OCI-LY7 (cell line): ENCODE data around the gene DNAJC6. TPM values are rescaled to one million over a fixed set of nuclear protein-coding genes. Genes with fewer than 3 reads are reported as not detected.
A peak's percentile ranks its signal among the peaks of the same experiment; 100 is the strongest.

Experiments used
- BruUV-seq: library from RNA; stranded (reverse); fragments of 400-500 nt; replicated peaks from 2 replicates; lab custom pipeline; 2021; lab: Mats Ljungman, UMichigan
- CTCF ChIA-PET: fragments of 300-600 bp; sonication (Branson Sonifier 250); formaldehyde crosslinking; loops from one replicate; lab custom pipeline; 2022; ENCODE audit warnings: antibody characterized with exemption; ENCODE audit not compliant: unreplicated experiment; lab: Charles Lee
- POLR2A ChIA-PET: fragments of 300-600 bp; sonication (Branson Sonifier 250); formaldehyde crosslinking; loops from one replicate; lab custom pipeline; 2022; ENCODE audit warnings: antibody characterized with exemption; lab: Charles Lee
- DNase-seq: peaks from one replicate; pipeline ENCODE4 v3.0.0-alpha.2; 2015; ENCODE audit warnings: low spot score
- H2AFZ ChIP-seq: fragments of 200-600 bp; sonication (generic), shearing (Covaris generic); 2 replicates; pipeline ENCODE4 v1.6.1; 2014; ENCODE audit warnings: mild to moderate bottlenecking, antibody characterized with exemption, low read length, moderate library complexity
- H3K27ac ChIP-seq: fragments of 200-600 bp; sonication (generic); 2 replicates; pipeline ENCODE4 v1.5.1; 2014; ENCODE audit warnings: mixed run types, low read depth, mild to moderate bottlenecking, moderate library complexity, low read length, inconsistent platforms; ENCODE audit not compliant: poor library complexity, severe bottlenecking
- H3K36me3 ChIP-seq: fragments of 200-600 bp; sonication (generic); 2 replicates; pipeline ENCODE4 v1.6.1; 2014; ENCODE audit warnings: mild to moderate bottlenecking, antibody characterized with exemption, low read length, moderate library complexity, mixed read lengths; ENCODE audit not compliant: insufficient read depth
- H3K4me1 ChIP-seq: fragments of 200-600 bp; sonication (generic); 2 replicates; pipeline ENCODE4 v1.5.1; 2014; ENCODE audit warnings: mild to moderate bottlenecking, low read length; ENCODE audit not compliant: insufficient read depth, poor library complexity, severe bottlenecking
- H3K4me2 ChIP-seq: fragments of 200-600 bp; sonication (generic); 2 replicates; pipeline ENCODE4 v1.6.1; 2014; ENCODE audit warnings: mild to moderate bottlenecking, low read length
- H3K4me3 ChIP-seq: fragments of 200-600 bp; sonication (generic); 2 replicates; pipeline ENCODE4 v1.5.1; 2014; ENCODE audit warnings: mild to moderate bottlenecking, low read depth, low read length; ENCODE audit not compliant: poor library complexity, severe bottlenecking
- H3K79me2 ChIP-seq: fragments of 200-600 bp; sonication (generic); 2 replicates; pipeline ENCODE4 v1.6.1; 2016; ENCODE audit warnings: low read depth, mild to moderate bottlenecking, low read length, moderate library complexity, mixed read lengths; ENCODE audit not compliant: insufficient read depth
- H3K9me2 ChIP-seq: fragments of 200-600 bp; sonication (generic); 2 replicates; pipeline ENCODE4 v1.6.1; 2016; ENCODE audit warnings: mild to moderate bottlenecking, low read length, mixed read lengths; ENCODE audit not compliant: insufficient read depth
- H3K9me3 ChIP-seq: fragments of 200-600 bp; sonication (generic); 2 replicates; pipeline ENCODE4 v1.6.1; 2014; ENCODE audit warnings: mild to moderate bottlenecking, mixed run types, low read length, mixed read lengths
- H4K20me1 ChIP-seq: fragments of 200-600 bp; sonication (generic); 2 replicates; pipeline ENCODE4 v1.6.1; 2014; ENCODE audit warnings: mild to moderate bottlenecking, antibody characterized with exemption, low read length, moderate library complexity, mixed read lengths; ENCODE audit not compliant: insufficient read depth
- CTCF ChIP-seq: fragments of 200-600 bp; sonication (generic); conservative IDR thresholded peaks from 2 replicates; pipeline ENCODE4 v1.5.1; 2014; ENCODE audit warnings: mild to moderate bottlenecking, antibody characterized with exemption, low read length, moderate library complexity, mixed read lengths
- EZH2phosphoT487 ChIP-seq: fragments of 200-600 bp; sonication (generic); IDR thresholded peaks from 2 replicates; pipeline ENCODE4 v1.6.1; 2018; ENCODE audit warnings: low read depth, borderline replicate concordance, mild to moderate bottlenecking, mixed run types, antibody characterized with exemption, low read length, moderate library complexity, mixed read lengths
- intact Hi-C: fragments of 100-400 bp; cut with micrococcal nuclease; formaldehyde crosslinking; loops from one replicate; pipeline ENCODE4 v1.10.0; 2022; ENCODE audit not compliant: unreplicated experiment
- total RNA-seq, 2 experiments: library from RNA; depleted of rRNA in 1 of 2; stranded (reverse); fragments of >200 nt in 1 of 2; shearing (Covaris generic) in 1 of 2; gene quantifications; 2 replicates each; pipeline ENCODE4 v1.2.3, GENCODE V29; 2014 to 2022

Gene DNAJC6
- total RNA-seq, 2 experiments from 2014 or later: 6.6 to 10.2 TPM

GRCh38 chr1:65279070-65279779 is 30.1 kb upstream of the DNAJC6 start:
- peaks cover 69% of the 10 kb centered on the region for H3K4me1 ChIP-seq
- peak overlapping the region; percentile 60 for H3K4me2 ChIP-seq
- no peak overlapping the region for H3K27ac ChIP-seq
- peaks cover 13% of the 10 kb centered on the region; the same call in 1 of the 2 replicates for H3K79me2 ChIP-seq
- H2AFZ ChIP-seq: peak overlapping the region; percentile 6; the same call in 1 of the 2 replicates
- no peaks in the 10 kb centered on the region for H3K36me3 ChIP-seq
- TF ChIP-seq EZH2phosphoT487 (no peak), CTCF (no peak)
- no peaks in the 10 kb centered on the region for H3K9me3 ChIP-seq
- DNase-seq: peak; percentile 23
- no peaks in the 10 kb centered on the region for H3K9me2 ChIP-seq
- BruUV-seq: no TSS peak
- H4K20me1 ChIP-seq: no peaks in the 10 kb centered on the region
- H3K4me3 ChIP-seq: no peak overlapping the region
- intact Hi-C loops: no loop called here
- ChIA-PET CTCF (no interaction called here), POLR2A (interaction anchor here (0.6 to 1.6 kb wide), 3 partner anchors 11 to 856 kb away, joined by 3 to 4 read pairs (median 4); partner anchors contain the start of genes LEPR and LEPROT)

- peak; percentile 79 for DNase-seq
- no peaks in the 10 kb centered on the region for H4K20me1 ChIP-seq
- no TSS peak for BruUV-seq
- CTCF ChIA-PET: no interaction called here
- peak overlapping the region; percentile 57; the same call in 1 of the 2 replicates for H2AFZ ChIP-seq
- H3K36me3 ChIP-seq: no peaks in the 10 kb centered on the region
- TF ChIP-seq CTCF (no peak), EZH2phosphoT487 (no peak)
- peak overlapping the region; percentile 34 for H3K4me3 ChIP-seq
- H3K79me2 ChIP-seq: peaks cover 8% of the 10 kb centered on the region; the same call in 1 of the 2 replicates
- H3K4me2 ChIP-seq: peak overlapping the region; percentile 60
- peak overlapping the region; percentile 76 for H3K27ac ChIP-seq
- intact Hi-C loops: loop anchor here (2.0 to 10.0 kb wide), 3 partner anchors 27 to 993 kb away; partner anchors contain the start of gene JAK1
- H3K9me3 ChIP-seq: no peaks in the 10 kb centered on the region
- POLR2A ChIA-PET: interaction anchor here (0.5 to 0.6 kb wide), 2 partner anchors 90 to 101 kb away, joined by 4 read pairs; no protein-coding TSS in a partner anchor
- no peaks in the 10 kb centered on the region for H3K9me2 ChIP-seq
- H3K4me1 ChIP-seq: peaks cover 60% of the 10 kb centered on the region
Measured at GRCh38 chr1:65281846-65282245, 27.5 kb upstream of the DNAJC6 start.

GRCh38 chr1:65284229-65284628 is 25.1 kb upstream of the DNAJC6 start:
- Histone ChIP-seq H4K20me1 (no peaks in the 10 kb centered on the region), H3K27ac (no peak overlapping the region), H3K79me2 (peaks cover 3% of the 10 kb centered on the region; the same call in 1 of the 2 replicates), H2AFZ (no peak overlapping the region), H3K4me1 (peaks cover 39% of the 10 kb centered on the region), H3K9me2 (no peaks in the 10 kb centered on the region), H3K9me3 (no peaks in the 10 kb centered on the region), H3K36me3 (no peaks in the 10 kb centered on the region), H3K4me3 (no peak overlapping the region), H3K4me2 (no peak overlapping the region)
- no peak for DNase-seq
- intact Hi-C loops: loop anchor here (10.0 kb wide), 2 partner anchors 319 to 991 kb away; partner anchors contain the start of gene JAK1
- no peak for TF ChIP-seq CTCF
- TF ChIP-seq EZH2phosphoT487: no peak
- no TSS peak for BruUV-seq
- ChIA-PET CTCF (no interaction called here), POLR2A (no interaction called here)
